Thymus (tissue), 11 donors: ENCODE results near the gene LRRC43. TPM values are rescaled to one million over a fixed set of nuclear protein-coding genes. Genes with fewer than 3 reads are reported as not detected.

ENCODE experiments used
- DNase-seq, 9 donors: peaks; one replicate each; pipeline ENCODE4 v3.0.0-alpha.2; 2013; ENCODE audit warnings: low spot score in 9 of 9, low read depth in 6 of 9, missing footprints in 1 of 9
- H3K27ac ChIP-seq, 2 donors: one replicate each; pipeline ENCODE4 v1.5.1; 2013; ENCODE audit warnings: control low read depth in 1 of 2, low read depth in 1 of 2, low read length in 1 of 2, mild to moderate bottlenecking in 1 of 2, moderate library complexity in 1 of 2
- H3K27me3 ChIP-seq, 2 donors: one replicate each; pipeline ENCODE4 v1.5.1; 2013; ENCODE audit warnings: low read length in 1 of 2; ENCODE audit not compliant: control insufficient read depth in 2 of 2, insufficient read depth in 1 of 2
- H3K36me3 ChIP-seq, 2 donors: one replicate each; pipeline ENCODE4 v1.5.1; 2013; ENCODE audit warnings: low read length in 1 of 2, mild to moderate bottlenecking in 1 of 2, moderate library complexity in 1 of 2; ENCODE audit not compliant: control insufficient read depth in 2 of 2, insufficient read depth in 2 of 2
- H3K4me1 ChIP-seq, 2 donors: one replicate each; pipeline ENCODE4 v1.5.1; 2013; ENCODE audit warnings: low read length in 2 of 2; ENCODE audit not compliant: control insufficient read depth in 2 of 2, insufficient read depth in 2 of 2
- H3K4me3 ChIP-seq, 2 donors: one replicate each; pipeline ENCODE4 v1.5.1; 2013; ENCODE audit warnings: low read length in 2 of 2, control low read depth in 1 of 2, mild to moderate bottlenecking in 1 of 2
- H3K9me3 ChIP-seq, 2 donors: one replicate each; pipeline ENCODE4 v1.5.1; 2013; ENCODE audit warnings: low read length in 1 of 2, mild to moderate bottlenecking in 1 of 2; ENCODE audit not compliant: control insufficient read depth in 2 of 2, insufficient read depth in 1 of 2
- WGBS: extraction: QIAGEN DNeasy Blood & Tissue Kit; methylation state at CpG from one replicate; pipeline ENCODE4 v1.1.7; 2013; 5-methylcytosine and 5-hydroxymethylcytosine counted together
- polyA plus RNA-seq: library from polyadenylated mRNA; stranded (reverse); fragments of 200-250 nt; gene quantifications from one replicate; pipeline ENCODE4 v1.2.3, GENCODE V29; 2013
- total RNA-seq: library from RNA; stranded (reverse); fragments of 120-200 nt; gene quantifications from one replicate; pipeline ENCODE4 v1.2.4, GENCODE V29; 2013
- donor health status: healthy.

The LRRC43 gene
- total and polyA plus RNA-seq, 2 donors = 0.28 to 0.32 TPM

DNA sequence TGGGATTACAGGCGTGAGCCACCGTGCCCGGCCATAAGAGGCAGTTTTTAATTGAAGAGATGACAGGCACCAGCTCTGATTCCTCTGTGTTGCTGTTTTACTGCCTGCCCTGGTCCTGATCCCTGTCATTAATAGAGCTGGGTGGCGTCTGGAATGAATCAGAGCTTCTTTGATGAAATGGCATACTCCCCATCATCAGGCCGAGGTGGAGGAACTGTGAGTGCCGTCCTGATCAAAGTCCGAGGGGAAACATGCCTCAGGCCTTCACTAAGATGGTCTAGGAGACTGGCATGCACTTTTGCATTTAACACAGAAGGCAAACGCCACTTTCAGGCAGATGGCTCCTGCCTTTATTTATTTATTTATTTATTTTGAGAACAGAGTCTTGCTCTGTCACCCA lies 43.0 kb upstream of the LRRC43 start:
- Histone ChIP-seq H3K4me3 (no peak overlapping the region), H3K36me3 (peaks cover 79 to 82% of the 10 kb centered on the region in 2 donors), H3K9me3 (peaks cover 0 to 1% of the 10 kb centered on the region in 2 donors), H3K27ac (no peak overlapping the region), H3K27me3 (no peaks in the 10 kb centered on the region), H3K4me1 (no peaks in the 10 kb centered on the region)
- WGBS = 98% methylated on average over 8 of the region's 8 CpGs
- DNase-seq = no peak

DNA sequence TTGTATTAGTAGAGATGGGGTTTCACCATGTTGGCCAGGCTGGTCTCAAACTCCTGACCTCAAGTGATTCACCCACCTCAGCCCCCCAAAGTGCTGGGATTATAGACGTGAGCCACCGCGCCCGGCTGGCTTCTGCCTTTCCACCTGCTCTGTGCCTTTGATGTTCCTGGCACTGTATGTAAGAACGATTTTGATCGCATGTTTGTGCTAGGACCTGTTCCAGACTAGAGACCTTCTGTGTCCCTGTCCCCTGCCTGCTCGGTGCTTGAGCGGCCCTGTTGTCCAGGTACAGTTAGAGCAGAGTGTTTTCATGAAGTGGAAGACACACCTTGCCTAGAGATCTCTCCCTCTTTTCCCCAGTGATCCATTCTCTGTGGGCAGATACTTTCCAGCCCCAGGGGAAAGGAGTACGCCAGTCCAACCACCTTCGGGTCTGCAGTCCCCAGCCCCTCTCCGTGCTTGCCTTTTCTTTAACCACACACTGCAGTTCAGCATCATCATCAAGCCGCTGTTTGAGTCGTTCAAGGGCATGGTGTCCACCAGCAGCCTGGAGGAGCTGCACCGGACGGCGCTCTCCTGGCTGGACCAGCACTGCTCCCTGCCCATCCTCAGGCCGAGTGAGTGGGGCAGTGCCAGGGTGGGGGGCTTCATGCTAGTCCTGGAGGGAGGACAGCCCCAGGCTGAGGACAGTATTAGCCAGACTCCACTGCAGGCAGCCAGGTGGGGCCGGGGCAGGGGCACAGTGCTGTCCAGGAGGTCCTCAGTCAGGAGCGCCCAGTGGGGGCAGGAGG lies 42.3 kb upstream of the LRRC43 start:
- Histone ChIP-seq H3K27me3 (no peaks in the 10 kb centered on the region), H3K36me3 (peaks cover 71 to 75% of the 10 kb centered on the region in 2 donors), H3K4me3 (no peak overlapping the region), H3K9me3 (peaks cover 0 to 1% of the 10 kb centered on the region in 2 donors), H3K4me1 (no peaks in the 10 kb centered on the region), H3K27ac (no peak overlapping the region)
- no peak for DNase-seq
- 95% methylated on average over 19 of the region's 19 CpGs for WGBS

DNA sequence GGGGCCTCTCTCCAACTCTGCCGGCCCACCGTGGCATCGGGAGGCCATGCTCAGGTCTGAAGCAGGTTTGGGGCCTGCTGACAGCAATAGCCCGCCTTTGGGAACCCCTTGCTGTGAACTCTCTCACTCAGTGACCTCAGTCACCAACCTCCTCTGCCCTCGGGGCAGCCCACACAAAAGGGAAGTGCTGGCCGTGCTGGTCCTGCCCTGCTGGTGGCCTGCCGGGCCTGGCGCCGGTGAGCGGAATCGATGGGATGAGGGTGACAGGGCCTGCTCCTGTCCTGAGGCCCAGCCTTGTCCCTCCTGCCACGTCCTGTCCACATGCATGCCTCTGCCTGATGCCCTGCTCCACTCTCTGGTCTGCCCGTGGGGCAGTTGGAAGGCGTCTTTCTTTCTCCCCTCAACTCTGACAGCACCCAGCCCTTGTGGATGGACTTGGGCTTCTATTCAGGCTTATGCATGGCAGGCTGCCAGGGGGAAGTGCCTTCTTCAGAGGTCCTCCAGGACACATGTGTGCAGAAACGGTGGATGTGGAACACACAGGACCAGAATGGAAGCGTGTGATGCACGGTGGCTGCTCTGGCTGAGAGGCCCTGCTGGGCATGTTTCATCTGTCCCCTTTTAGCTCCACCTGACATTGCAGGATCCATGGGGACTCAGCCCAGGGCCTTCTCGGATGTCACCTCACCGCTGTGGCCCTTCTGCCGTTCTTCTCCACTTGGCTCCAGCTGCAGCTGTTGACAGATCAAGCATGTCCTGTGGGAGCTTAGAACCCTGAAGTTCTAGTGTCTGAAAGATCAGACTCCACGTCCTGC lies 40.8 kb upstream of the LRRC43 start:
- no peak overlapping the region for H3K4me3 ChIP-seq
- DNase-seq = no peak
- WGBS = 96% methylated on average over 21 of the region's 21 CpGs
- H3K36me3 ChIP-seq = peaks cover 63 to 66% of the 10 kb centered on the region in 2 donors
- H3K9me3 ChIP-seq = peaks cover 0 to 1% of the 10 kb centered on the region in 2 donors
- no peaks in the 10 kb centered on the region for H3K27me3 ChIP-seq
- H3K27ac ChIP-seq = no peak overlapping the region
- no peaks in the 10 kb centered on the region for H3K4me1 ChIP-seq

DNA sequence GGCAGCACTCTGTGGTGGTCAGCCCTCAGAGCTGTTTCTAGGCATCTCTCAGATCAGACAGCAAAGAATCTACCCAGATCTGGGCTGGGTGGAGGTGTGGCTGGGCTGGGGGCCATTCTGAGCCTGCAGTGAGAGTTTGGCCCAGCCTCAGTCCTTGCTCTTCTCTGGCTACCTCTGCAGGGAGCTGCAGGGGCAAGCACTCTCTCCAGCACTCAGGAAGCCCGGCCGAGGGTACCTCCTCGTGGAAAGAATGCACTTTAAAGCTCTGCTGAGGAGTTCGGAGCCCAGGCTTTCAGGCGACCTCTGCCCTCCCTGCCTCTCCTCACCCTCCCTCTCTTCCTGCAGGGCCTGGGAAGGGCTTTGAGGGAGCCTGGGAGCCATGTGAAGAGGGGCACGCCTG lies 40.1 kb upstream of the LRRC43 start:
- no peak overlapping the region for H3K4me3 ChIP-seq
- 94% methylated on average over 6 of the region's 6 CpGs for WGBS
- peaks cover 57 to 58% of the 10 kb centered on the region in 2 donors for H3K36me3 ChIP-seq
- H3K27ac ChIP-seq = no peak overlapping the region
- H3K4me1 ChIP-seq = no peaks in the 10 kb centered on the region
- H3K9me3 ChIP-seq = peaks cover 0 to 1% of the 10 kb centered on the region in 2 donors
- H3K27me3 ChIP-seq = no peaks in the 10 kb centered on the region
- DNase-seq = no peak

DNA sequence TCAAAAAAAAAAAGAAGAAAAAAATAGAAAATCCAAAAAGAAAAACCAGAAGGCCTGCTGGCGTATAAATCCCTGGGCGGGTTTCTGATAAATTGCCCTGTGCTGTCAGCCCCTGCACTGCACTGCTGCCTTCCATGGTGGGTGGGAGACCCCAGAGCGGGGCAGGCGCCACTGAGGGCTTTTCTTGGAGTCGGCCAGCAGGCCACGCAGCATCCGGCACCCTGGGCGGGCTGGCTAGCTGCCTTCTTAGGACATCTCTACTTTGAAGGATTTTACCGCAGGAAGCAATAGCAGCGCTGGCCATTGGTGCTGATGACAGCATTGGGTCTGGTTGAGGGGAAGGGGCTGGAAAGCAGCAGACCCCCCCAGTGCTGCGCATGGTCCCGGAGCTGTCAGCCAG lies 38.0 kb upstream of the LRRC43 start:
- Histone ChIP-seq H3K4me3 (no peak overlapping the region), H3K27me3 (no peaks in the 10 kb centered on the region), H3K27ac (no peak overlapping the region), H3K4me1 (no peaks in the 10 kb centered on the region), H3K36me3 (peaks cover 38 to 42% of the 10 kb centered on the region in 2 donors), H3K9me3 (no peaks in the 10 kb centered on the region)
- 97% methylated on average over 12 of the region's 12 CpGs for WGBS
- DNase-seq = no peak

DNA sequence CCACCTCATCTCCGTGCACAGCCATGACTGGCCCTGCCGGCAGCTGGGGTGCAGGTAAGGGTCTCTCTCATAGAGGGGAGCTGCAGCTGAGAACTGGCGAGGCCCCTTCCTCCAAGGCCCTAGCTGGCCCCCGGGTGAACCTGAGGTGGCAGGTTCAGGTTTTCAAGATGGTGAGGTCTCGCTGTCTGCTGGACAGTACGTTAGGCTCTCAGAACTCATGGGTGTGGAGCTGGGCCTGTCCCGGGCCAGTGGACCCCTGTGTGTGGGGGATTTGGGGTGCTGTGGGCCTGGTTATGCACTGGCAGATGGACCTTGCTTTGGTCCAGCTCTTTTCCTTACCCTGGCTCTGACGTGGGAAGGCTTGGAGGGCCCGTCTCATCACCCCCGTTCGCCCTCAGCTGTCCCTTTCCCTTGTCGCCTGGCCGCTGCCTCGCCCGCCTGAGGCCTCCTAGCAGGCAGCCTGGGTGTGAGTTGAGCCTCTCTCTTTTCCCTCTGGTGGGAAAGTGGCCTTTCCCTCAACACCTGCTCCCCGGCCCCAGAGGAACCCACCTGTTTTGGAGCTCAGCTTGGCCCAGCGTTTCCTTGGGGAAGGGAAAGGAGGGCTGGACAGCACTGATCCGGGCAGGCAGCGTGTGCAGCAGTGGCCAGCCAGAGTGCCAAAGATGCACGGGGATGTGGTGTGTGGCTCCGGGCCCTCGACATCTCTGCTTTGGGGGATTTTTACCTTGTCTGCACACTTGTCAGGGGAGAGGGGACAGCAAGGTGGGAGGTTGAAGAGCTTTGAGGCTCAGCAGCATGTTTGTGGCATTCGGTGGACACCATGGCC lies 37.2 kb upstream of the LRRC43 start:
- H3K4me3 ChIP-seq = no peak overlapping the region
- H3K27me3 ChIP-seq = no peaks in the 10 kb centered on the region
- 95% methylated on average over 23 of the region's 23 CpGs for WGBS
- no peak overlapping the region for H3K27ac ChIP-seq
- no peak for DNase-seq
- H3K36me3 ChIP-seq = peaks cover 32 to 36% of the 10 kb centered on the region in 2 donors
- H3K4me1 ChIP-seq = no peaks in the 10 kb centered on the region
- H3K9me3 ChIP-seq = no peaks in the 10 kb centered on the region

DNA sequence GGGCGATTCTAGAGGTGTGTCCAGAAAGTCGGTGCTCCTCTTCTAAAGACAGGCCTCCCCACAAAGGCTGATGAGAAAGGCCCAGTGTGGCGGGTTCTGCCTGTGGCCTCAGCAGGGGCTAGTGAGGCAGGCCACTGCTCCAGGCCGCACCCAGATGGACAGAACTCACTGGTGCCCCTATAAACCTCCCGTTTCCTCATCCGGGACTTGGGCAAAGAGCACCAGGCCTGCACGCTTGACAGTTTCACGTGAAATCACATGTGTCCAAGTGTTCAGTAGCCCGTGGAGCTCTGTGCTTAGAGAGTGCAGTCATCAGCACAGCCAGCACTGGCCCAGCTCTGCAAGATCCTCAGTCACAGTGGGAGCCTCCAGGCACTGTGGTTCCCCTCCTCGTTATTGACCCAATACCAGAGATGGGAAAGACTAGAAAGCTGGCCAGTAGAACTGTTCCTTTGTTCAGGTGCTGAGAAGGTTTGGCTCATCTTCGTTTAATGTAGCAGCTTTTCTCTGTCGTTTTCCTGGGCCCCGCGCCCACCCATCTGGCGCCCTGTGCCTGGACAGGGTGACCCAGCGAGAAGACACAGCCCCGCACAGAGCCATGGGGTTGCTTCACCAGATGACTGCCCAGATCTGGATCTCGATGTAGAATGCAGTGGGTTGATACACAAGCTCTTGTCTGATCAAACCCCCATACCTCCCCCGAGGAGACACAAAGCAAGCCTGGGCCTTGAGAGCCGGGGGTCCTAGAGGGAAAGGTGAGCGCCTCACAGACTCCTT lies 35.2 kb upstream of the LRRC43 start:
- DNase-seq = no peak
- Histone ChIP-seq H3K4me1 (no peaks in the 10 kb centered on the region), H3K36me3 (peaks cover 12 to 16% of the 10 kb centered on the region in 2 donors), H3K9me3 (no peaks in the 10 kb centered on the region), H3K4me3 (no peak overlapping the region), H3K27me3 (no peaks in the 10 kb centered on the region), H3K27ac (no peak overlapping the region)
- 95% methylated on average over 21 of the region's 21 CpGs for WGBS

DNA sequence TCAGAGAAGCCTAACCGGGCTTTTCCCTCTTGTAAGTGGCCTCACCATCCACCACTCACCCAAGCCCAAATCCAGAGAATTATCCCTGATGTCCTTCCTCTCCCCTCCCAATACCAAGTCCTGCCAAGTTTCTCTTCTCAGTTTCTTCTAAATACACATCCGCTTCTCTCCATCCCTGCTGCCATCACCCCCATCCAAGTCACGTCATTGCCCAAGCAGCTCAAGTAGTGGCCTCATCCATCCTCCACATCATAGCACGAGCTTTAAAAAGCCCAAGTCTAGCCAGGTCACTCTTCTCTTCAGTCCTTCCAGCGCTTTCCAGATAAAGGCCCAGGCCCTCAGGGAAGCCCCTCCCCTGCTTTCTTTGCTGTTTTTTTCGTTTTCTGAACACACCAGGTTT lies 34.3 kb upstream of the LRRC43 start:
- DNase-seq = no peak

More for the DNA sequence above, 34.3 kb upstream of the LRRC43 start:
- Histone ChIP-seq H3K27ac (no peak overlapping the region), H3K27me3 (no peaks in the 10 kb centered on the region), H3K4me3 (no peak overlapping the region), H3K36me3 (peaks cover 4 to 6% of the 10 kb centered on the region in 2 donors), H3K4me1 (no peaks in the 10 kb centered on the region), H3K9me3 (no peaks in the 10 kb centered on the region)
- WGBS = 91% methylated on average over 6 of the region's 6 CpGs
